GM23338 (cell line): Measurements from ENCODE around the gene HSD17B2. TPM values are rescaled to one million over a fixed set of nuclear protein-coding genes. Genes with fewer than 3 reads are reported as not detected.

Source experiments
- ATAC-seq: fragments of 200-7000 bp; cut with Tn5 transposase; 3 replicates; pipeline ENCODE4 v1.9.1; 2020
- DNase-seq: peaks from one replicate; pipeline ENCODE4 v3.0.0-alpha.2; 2015; ENCODE audit warnings: low spot score
- H2AFZ ChIP-seq: fragments of 200-600 bp; sonication (generic); 2 replicates; pipeline ENCODE4 v1.8.0; 2016; ENCODE audit warnings: antibody characterized with exemption, mild to moderate bottlenecking, moderate library complexity
- H3F3A ChIP-seq: fragments of 200-600 bp; sonication (generic); replicated peaks from 2 replicates; pipeline ENCODE4 v1.8.0; 2017; ENCODE audit warnings: antibody characterized with exemption, mixed run types, low read depth
- H3K27ac ChIP-seq: fragments of 200-600 bp; sonication (generic); 2 replicates; pipeline ENCODE4 v1.6.1; 2016; ENCODE audit warnings: low read depth
- H3K27me3 ChIP-seq: fragments of 200-600 bp; sonication (generic); 2 replicates; pipeline ENCODE4 v1.8.0; 2016; ENCODE audit warnings: mild to moderate bottlenecking, mixed run types, moderate library complexity; ENCODE audit not compliant: insufficient read depth
- H3K36me3 ChIP-seq: fragments of 200-600 bp; sonication (generic); 2 replicates; pipeline ENCODE4 v1.8.0; 2016; ENCODE audit warnings: mild to moderate bottlenecking; ENCODE audit not compliant: insufficient read depth
- H3K4me1 ChIP-seq: fragments of 200-600 bp; sonication (generic); 2 replicates; pipeline ENCODE4 v1.8.0; 2016; ENCODE audit warnings: mild to moderate bottlenecking, moderate library complexity; ENCODE audit not compliant: insufficient read depth
- H3K4me2 ChIP-seq: fragments of 200-600 bp; sonication (generic); 2 replicates; pipeline ENCODE4 v1.7.1; 2017; ENCODE audit warnings: mixed run types
- H3K4me3 ChIP-seq: fragments of 200-600 bp; sonication (generic); 2 replicates; pipeline ENCODE4 v1.6.1; 2016; ENCODE audit warnings: mixed run types
- H3K79me2 ChIP-seq: fragments of 200-600 bp; sonication (generic); replicated peaks from 2 replicates; pipeline ENCODE4 v1.8.0; 2017; ENCODE audit warnings: mild to moderate bottlenecking; ENCODE audit not compliant: insufficient read depth
- H3K9me2 ChIP-seq: fragments of 200-600 bp; sonication (generic); 2 replicates; pipeline ENCODE4 v1.8.0; 2017; ENCODE audit not compliant: insufficient read depth
- H4K20me1 ChIP-seq: fragments of 200-600 bp; sonication (generic); replicated peaks from 2 replicates; pipeline ENCODE4 v1.8.0; 2017; ENCODE audit warnings: mild to moderate bottlenecking; ENCODE audit not compliant: insufficient read depth
- H3K27ac Mint-ChIP-seq: 2 replicates; pipeline ENCODE4 v1.8.0; 2020; ENCODE audit warnings: inconsistent platforms, mild to moderate bottlenecking, moderate library complexity, mixed read lengths
- H3K27me3 Mint-ChIP-seq: 3 replicates; pipeline ENCODE4 v1.8.0; 2022; ENCODE audit warnings: low read depth, mild to moderate bottlenecking, moderate library complexity, mixed read lengths, inconsistent platforms; ENCODE audit not compliant: insufficient read depth, poor library complexity
- H3K36me3 Mint-ChIP-seq: 3 replicates; pipeline ENCODE4 v1.8.0; 2021; ENCODE audit warnings: low read depth, mild to moderate bottlenecking, inconsistent platforms, moderate library complexity, mixed read lengths
- H3K4me1 Mint-ChIP-seq: 3 replicates; pipeline ENCODE4 v1.8.0; 2020; ENCODE audit warnings: mild to moderate bottlenecking, inconsistent platforms, mixed read lengths
- H3K4me3 Mint-ChIP-seq: 3 replicates; pipeline ENCODE4 v1.8.0; 2021; ENCODE audit warnings: moderate library complexity, mild to moderate bottlenecking, inconsistent platforms, mixed read lengths
- H3K9me3 Mint-ChIP-seq: 3 replicates; pipeline ENCODE4 v1.8.0; 2020; ENCODE audit warnings: moderate library complexity, mild to moderate bottlenecking, inconsistent platforms, mixed read lengths
- CREB1 ChIP-seq: fragments of 250-450 bp; sonication (Bioruptor Pico); IDR thresholded peaks from 2 replicates; pipeline ENCODE4 v1.5.0; 2020; ENCODE audit warnings: low read depth, mild to moderate bottlenecking, moderate library complexity
- EZH2 ChIP-seq: fragments of 200-600 bp; sonication (generic); IDR thresholded peaks from one replicate; pipeline ENCODE4 v1.8.0; 2017; ENCODE audit warnings: antibody characterized with exemption, mild to moderate bottlenecking, low read depth; ENCODE audit not compliant: unreplicated experiment
- EZH2phosphoT487 ChIP-seq: fragments of 200-600 bp; sonication (generic); IDR thresholded peaks from one replicate; pipeline ENCODE4 v1.8.1; 2018; ENCODE audit warnings: antibody characterized with exemption; ENCODE audit not compliant: unreplicated experiment
- JUNB ChIP-seq: IDR thresholded peaks from one replicate; pipeline ENCODE4 v1.6.1; 2016; ENCODE audit warnings: antibody characterized with exemption; ENCODE audit not compliant: unreplicated experiment
- NANOG ChIP-seq: IDR thresholded peaks from 2 replicates; pipeline ENCODE4 v1.6.1; 2016; ENCODE audit warnings: antibody characterized with exemption, borderline replicate concordance
- POLR2AphosphoS5 ChIP-seq: IDR thresholded peaks from 2 replicates; pipeline ENCODE4 v1.6.1; 2016; ENCODE audit warnings: antibody characterized with exemption, low read depth
- STAT1 ChIP-seq: IDR thresholded peaks from one replicate; pipeline ENCODE4 v1.6.1; 2016; ENCODE audit warnings: antibody characterized with exemption; ENCODE audit not compliant: unreplicated experiment
- ZNF114 ChIP-seq: fragments of 250-450 bp; sonication (Bioruptor Pico); IDR thresholded peaks from 2 replicates; pipeline ENCODE4 v1.5.0; 2020; ENCODE audit warnings: mild to moderate bottlenecking, moderate library complexity
- polyA plus RNA-seq: library from polyadenylated mRNA; unstranded; fragments of >200 nt; fragmentation: Nextera tagmentation; extraction: Ambion mirVana; gene quantifications from 2 replicates; pipeline ENCODE4 v1.2.1, GENCODE V29; 2016
- total RNA-seq: library from RNA; depleted of rRNA; stranded (reverse); fragments of >200 nt; shearing (Covaris generic); gene quantifications from 2 replicates; pipeline ENCODE4 v1.2.3, GENCODE V29; 2014
- TF ChIP-seq, protein P1 (sequence below), 2 experiments: fragments of 200-600 bp in 1 of 2; sonication (generic) in 1 of 2; conservative IDR thresholded peaks; 2 replicates each; pipeline versions ENCODE4 v1.5.1 to v1.6.1; 2016 to 2017; ENCODE audit warnings: antibody characterized with exemption in 2 of 2, low read depth in 2 of 2, mild to moderate bottlenecking in 2 of 2, moderate library complexity in 1 of 2
- TF ChIP-seq, protein P2 (sequence below): IDR thresholded peaks from 2 replicates; pipeline ENCODE4 v1.6.1; 2016; ENCODE audit warnings: antibody characterized with exemption
- TF ChIP-seq, protein P3 (sequence below): IDR thresholded peaks from one replicate; pipeline ENCODE4 v1.6.1; 2018; ENCODE audit warnings: antibody characterized with exemption; ENCODE audit not compliant: unreplicated experiment

HSD17B2 gene
- total and polyA plus RNA-seq, 2 experiments from 2014 or later = 0.29 TPM; not detected in 1

DNA sequence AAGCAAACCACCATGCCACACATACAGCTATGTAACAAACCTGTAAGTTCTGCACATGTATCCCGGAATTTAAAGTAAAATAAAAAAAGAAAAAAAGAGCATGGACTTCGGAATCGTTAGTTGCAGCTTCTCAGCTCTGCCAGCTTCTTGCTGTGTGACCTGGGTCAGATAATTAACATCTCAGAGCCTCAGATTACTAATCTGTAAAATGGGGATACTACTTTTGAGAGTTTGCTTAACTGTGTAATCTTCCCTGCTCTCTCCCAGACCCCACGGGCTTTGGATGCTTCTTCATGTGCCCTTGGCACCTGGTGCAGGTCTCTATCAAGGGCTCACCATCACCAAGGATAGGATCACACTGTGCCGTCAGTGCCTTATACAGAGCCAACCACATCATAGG, 16.6 kb downstream of the HSD17B2 start (continued):
- TF ChIP-seq, protein P1, sequence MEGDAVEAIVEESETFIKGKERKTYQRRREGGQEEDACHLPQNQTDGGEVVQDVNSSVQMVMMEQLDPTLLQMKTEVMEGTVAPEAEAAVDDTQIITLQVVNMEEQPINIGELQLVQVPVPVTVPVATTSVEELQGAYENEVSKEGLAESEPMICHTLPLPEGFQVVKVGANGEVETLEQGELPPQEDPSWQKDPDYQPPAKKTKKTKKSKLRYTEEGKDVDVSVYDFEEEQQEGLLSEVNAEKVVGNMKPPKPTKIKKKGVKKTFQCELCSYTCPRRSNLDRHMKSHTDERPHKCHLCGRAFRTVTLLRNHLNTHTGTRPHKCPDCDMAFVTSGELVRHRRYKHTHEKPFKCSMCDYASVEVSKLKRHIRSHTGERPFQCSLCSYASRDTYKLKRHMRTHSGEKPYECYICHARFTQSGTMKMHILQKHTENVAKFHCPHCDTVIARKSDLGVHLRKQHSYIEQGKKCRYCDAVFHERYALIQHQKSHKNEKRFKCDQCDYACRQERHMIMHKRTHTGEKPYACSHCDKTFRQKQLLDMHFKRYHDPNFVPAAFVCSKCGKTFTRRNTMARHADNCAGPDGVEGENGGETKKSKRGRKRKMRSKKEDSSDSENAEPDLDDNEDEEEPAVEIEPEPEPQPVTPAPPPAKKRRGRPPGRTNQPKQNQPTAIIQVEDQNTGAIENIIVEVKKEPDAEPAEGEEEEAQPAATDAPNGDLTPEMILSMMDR (conservative IDR thresholded peaks at IDR 0.05; ENCODE audit: low read depth in 2 of 2) = no peak
- TF ChIP-seq EZH2phosphoT487 (no peak), CREB1 (CRISPR knock-in tag) (no peak), POLR2AphosphoS5 (no peak), NANOG (no peak)
- TF ChIP-seq, protein P2, sequence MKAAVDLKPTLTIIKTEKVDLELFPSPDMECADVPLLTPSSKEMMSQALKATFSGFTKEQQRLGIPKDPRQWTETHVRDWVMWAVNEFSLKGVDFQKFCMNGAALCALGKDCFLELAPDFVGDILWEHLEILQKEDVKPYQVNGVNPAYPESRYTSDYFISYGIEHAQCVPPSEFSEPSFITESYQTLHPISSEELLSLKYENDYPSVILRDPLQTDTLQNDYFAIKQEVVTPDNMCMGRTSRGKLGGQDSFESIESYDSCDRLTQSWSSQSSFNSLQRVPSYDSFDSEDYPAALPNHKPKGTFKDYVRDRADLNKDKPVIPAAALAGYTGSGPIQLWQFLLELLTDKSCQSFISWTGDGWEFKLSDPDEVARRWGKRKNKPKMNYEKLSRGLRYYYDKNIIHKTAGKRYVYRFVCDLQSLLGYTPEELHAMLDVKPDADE = no peak
- TF ChIP-seq, protein P3, sequence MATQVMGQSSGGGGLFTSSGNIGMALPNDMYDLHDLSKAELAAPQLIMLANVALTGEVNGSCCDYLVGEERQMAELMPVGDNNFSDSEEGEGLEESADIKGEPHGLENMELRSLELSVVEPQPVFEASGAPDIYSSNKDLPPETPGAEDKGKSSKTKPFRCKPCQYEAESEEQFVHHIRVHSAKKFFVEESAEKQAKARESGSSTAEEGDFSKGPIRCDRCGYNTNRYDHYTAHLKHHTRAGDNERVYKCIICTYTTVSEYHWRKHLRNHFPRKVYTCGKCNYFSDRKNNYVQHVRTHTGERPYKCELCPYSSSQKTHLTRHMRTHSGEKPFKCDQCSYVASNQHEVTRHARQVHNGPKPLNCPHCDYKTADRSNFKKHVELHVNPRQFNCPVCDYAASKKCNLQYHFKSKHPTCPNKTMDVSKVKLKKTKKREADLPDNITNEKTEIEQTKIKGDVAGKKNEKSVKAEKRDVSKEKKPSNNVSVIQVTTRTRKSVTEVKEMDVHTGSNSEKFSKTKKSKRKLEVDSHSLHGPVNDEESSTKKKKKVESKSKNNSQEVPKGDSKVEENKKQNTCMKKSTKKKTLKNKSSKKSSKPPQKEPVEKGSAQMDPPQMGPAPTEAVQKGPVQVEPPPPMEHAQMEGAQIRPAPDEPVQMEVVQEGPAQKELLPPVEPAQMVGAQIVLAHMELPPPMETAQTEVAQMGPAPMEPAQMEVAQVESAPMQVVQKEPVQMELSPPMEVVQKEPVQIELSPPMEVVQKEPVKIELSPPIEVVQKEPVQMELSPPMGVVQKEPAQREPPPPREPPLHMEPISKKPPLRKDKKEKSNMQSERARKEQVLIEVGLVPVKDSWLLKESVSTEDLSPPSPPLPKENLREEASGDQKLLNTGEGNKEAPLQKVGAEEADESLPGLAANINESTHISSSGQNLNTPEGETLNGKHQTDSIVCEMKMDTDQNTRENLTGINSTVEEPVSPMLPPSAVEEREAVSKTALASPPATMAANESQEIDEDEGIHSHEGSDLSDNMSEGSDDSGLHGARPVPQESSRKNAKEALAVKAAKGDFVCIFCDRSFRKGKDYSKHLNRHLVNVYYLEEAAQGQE = no peak

DNA sequence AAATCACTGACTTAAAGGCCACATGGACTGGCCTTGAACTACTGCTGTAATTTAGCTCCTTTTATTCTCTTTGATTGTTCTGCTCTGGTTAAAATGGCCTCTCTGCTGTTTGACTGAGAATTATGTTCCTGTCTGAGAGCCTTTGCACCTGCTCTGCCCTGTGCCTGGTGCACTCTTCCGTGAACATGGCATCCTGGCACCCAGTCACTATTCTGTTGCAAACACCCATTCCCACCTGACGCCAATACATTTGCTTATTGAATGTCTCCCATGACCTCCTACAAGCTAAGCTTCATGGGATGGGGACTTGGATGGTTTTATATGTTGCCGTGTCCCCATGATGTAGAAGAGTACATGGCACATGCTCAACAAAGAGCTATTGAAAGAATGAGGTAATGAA, 20.1 kb downstream of the HSD17B2 start:
- Histone ChIP-seq H3K9me2 (0 out of 2 replicates have a peak, but pooled peaks cover 7% of the 10 kb centered on the region), H3K4me3 (no peak overlapping the region), H3K27me3 (no peaks in the 10 kb centered on the region), H4K20me1 (no peaks in the 10 kb centered on the region), H3F3A (no peaks in the 10 kb centered on the region), H3K36me3 (no peaks in the 10 kb centered on the region), H3K4me1 (no peaks in the 10 kb centered on the region), H2AFZ (no peak overlapping the region), H3K4me2 (no peak overlapping the region), H3K79me2 (no peaks in the 10 kb centered on the region), H3K27ac (no peak overlapping the region)
- H3K9me3 Mint-ChIP-seq = no peaks in the 10 kb centered on the region; the same call in 2 of the 3 replicates
- H3K4me3 Mint-ChIP-seq = no peak overlapping the region
- DNase-seq (no peak), ATAC-seq (no peak)
- H3K36me3 Mint-ChIP-seq = no peaks in the 10 kb centered on the region
- peaks cover 3% of the 10 kb centered on the region for H3K27me3 Mint-ChIP-seq
- H3K27ac Mint-ChIP-seq = no peak overlapping the region
- TF ChIP-seq, protein P1 (conservative IDR thresholded peaks at IDR 0.05; ENCODE audit: low read depth in 2 of 2) = no peak
- TF ChIP-seq POLR2AphosphoS5 = no peak
- no peak for TF ChIP-seq STAT1
- TF ChIP-seq EZH2 = no peak
- TF ChIP-seq ZNF114 (CRISPR knock-in tag) = no peak
- TF ChIP-seq CREB1 (CRISPR knock-in tag) = no peak
- TF ChIP-seq, protein P2 = no peak
- TF ChIP-seq JUNB = no peak
- TF ChIP-seq, protein P3 = no peak
- no peaks in the 10 kb centered on the region for H3K4me1 Mint-ChIP-seq
